Activated CD4-positive, alpha-beta T cell treated with anti-CD3 and anti-CD28 coated beads, Interleukin-2, amount 10 ng/mL, durations not matched to agents 24 days and 14 days (primary cell): Measurements from ENCODE around the gene SURF6. TPM values are rescaled to one million over a fixed set of nuclear protein-coding genes. Genes with fewer than 3 reads are reported as not detected.
"Not testable (repeated sequence)": the region's sequence is repeated elsewhere in the genome, so short reads cannot be mapped to it uniquely, and the experiment has no call there.

Experiments used
- DNase-seq: peaks from one replicate; pipeline ENCODE4 v3.0.0; 2022
- H3K27ac Mint-ChIP-seq: one replicate; pipeline ENCODE4 v1.8.0; 2022; ENCODE audit warnings: mild to moderate bottlenecking, mixed read lengths
- H3K27me3 Mint-ChIP-seq: one replicate; pipeline ENCODE4 v1.8.0; 2022; ENCODE audit warnings: mixed read lengths
- H3K36me3 Mint-ChIP-seq: one replicate; pipeline ENCODE4 v1.8.0; 2022; ENCODE audit warnings: low read depth, mild to moderate bottlenecking, mixed read lengths
- H3K4me1 Mint-ChIP-seq: one replicate; pipeline ENCODE4 v1.8.0; 2021; ENCODE audit warnings: mixed read lengths
- H3K4me3 Mint-ChIP-seq: one replicate; pipeline ENCODE4 v1.8.0; 2022; ENCODE audit warnings: mild to moderate bottlenecking, moderate library complexity, mixed read lengths
- H3K9me3 Mint-ChIP-seq: one replicate; pipeline ENCODE4 v1.8.0; 2021; ENCODE audit warnings: mixed read lengths
- intact Hi-C: fragments of 100-400 bp; cut with micrococcal nuclease; formaldehyde crosslinking; loops from one replicate; pipeline ENCODE4 v1.15.1; 2023
- total RNA-seq: library from RNA; stranded (reverse); gene quantifications from 2 replicates; pipeline ENCODE4 v1.2.3, GENCODE V29; 2022

The SURF6 gene
- total RNA-seq, 1 donor from 2014 or later = 27.4 TPM

DNA sequence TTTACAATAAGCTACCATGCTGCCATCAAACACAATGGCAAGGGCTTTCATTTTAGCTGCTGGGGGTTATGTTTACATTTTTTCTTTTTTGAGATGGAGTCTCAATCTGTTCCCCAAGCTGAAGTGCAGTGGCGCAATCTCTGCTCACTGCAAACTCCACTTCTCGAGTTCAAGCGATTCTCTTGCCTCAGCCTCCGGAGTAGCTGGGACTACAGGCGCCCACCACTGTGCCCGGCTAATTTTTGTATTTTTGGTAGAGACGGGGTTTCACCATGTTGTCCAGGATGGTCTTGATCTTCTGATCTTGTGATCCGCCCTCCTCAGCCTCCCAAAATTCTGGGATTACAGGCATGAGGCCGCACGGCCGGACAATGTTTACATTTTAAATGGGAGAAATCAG is 1.1 kb downstream of the SURF6 start:
- H3K4me1 Mint-ChIP-seq = peaks cover 12% of the 10 kb centered on the region
- not testable (repeated sequence) for DNase-seq, H3K27me3 Mint-ChIP-seq, H3K9me3 Mint-ChIP-seq
- H3K4me3 Mint-ChIP-seq = peak overlapping the region; percentile 89
- peak overlapping the region; percentile 62 for H3K27ac Mint-ChIP-seq
- H3K36me3 Mint-ChIP-seq = peaks cover 66% of the 10 kb centered on the region
- intact Hi-C loops = loop anchor here (5.0 kb wide), 1 partner anchor 367 kb away; no protein-coding TSS in a partner anchor

DNA sequence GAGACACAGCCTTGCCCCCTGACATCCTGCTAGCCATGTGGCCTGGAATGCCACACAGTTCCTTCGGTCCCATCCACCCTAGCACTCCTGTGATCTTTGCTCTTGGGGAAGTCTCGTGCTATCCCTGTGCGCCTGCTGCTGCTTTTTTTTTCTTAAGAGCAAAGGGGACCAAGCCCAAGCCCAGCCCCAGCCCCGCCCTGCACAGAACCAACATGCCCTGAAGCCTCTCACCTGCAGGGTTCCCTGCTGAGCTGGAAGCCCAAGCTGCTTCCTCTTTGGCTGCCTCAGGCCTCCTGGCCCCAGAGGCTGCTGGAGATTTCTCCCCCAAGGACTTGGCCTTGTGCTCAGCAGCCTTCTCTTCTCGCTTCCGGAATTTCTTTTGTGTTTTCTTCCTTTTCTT is 1.8 kb downstream of the SURF6 start:
- Mint-ChIP-seq H3K9me3 (no peaks in the 10 kb centered on the region), H3K4me1 (peaks cover 14% of the 10 kb centered on the region), H3K27ac (no peak overlapping the region), H3K36me3 (peaks cover 62% of the 10 kb centered on the region), H3K27me3 (no peaks in the 10 kb centered on the region), H3K4me3 (peak overlapping the region; percentile 89)
- no peak for DNase-seq
- intact Hi-C loops = no loop called here

DNA sequence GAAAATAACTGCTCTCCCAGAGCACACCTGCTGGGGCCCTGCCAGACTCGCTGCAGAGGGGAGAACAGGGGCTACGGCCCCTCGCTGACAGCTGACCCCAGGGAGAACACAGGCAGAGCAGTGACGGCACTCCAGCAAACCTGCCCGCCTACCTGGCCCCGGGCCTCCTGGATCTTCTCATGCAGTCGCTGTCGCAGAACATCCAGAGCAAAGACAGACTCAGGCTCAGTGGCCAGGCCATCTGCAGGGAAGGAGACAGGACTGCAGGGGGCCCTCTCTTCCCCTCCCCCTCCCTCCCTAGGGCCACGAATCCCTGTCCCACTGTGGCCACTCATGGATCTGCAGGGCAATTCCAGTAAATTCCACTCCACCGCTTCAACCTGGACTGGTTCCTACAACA is 2.4 kb downstream of the SURF6 start:
- Mint-ChIP-seq H3K36me3 (peaks cover 63% of the 10 kb centered on the region), H3K4me3 (no peak overlapping the region), H3K4me1 (peaks cover 16% of the 10 kb centered on the region), H3K27ac (peak overlapping the region; percentile 29), H3K9me3 (no peaks in the 10 kb centered on the region), H3K27me3 (no peaks in the 10 kb centered on the region)
- DNase-seq = no peak
- intact Hi-C loops = no loop called here

DNA sequence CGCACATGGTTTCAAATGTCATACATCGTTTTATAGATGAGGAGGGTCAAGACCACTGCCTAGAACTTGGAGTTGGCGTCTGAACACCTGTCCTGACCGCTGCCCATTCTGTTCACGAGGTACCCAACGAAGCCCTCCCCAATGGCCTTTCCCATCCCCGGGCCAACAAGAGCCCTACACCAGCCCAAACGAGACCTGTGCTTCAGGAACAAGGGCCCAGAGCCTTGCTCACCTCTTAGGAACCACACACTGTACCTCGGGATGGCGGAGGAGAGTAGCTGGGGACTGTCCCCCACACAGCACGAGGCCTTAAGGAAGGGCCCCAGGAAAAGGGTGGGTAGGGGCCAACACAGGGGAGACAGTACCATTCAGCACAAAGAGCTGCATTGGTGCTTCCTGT is 3.0 kb downstream of the SURF6 start:
- peaks cover 62% of the 10 kb centered on the region for H3K36me3 Mint-ChIP-seq
- no peak for DNase-seq
- H3K4me3 Mint-ChIP-seq = no peak overlapping the region
- no peaks in the 10 kb centered on the region for H3K27me3 Mint-ChIP-seq
- intact Hi-C loops = no loop called here
- no peaks in the 10 kb centered on the region for H3K9me3 Mint-ChIP-seq
- H3K27ac Mint-ChIP-seq = no peak overlapping the region
- H3K4me1 Mint-ChIP-seq = peaks cover 16% of the 10 kb centered on the region

DNA sequence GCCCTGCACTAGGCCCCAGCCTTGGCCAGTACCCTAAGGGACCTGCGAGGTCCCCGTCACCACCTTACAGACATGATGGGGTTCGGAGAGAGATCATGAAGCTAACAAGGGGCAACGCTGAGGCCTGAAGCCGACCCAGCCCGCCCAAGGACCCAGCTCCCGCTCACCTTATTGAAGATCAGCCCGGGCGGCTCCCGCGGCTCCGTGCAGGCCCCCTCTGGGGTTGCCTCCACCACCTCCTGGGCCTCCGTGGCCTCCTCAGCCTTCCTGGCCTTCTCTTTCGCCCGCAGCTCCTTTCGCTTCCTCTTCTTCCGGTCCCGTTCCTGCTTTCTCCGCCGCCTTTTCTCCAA is 3.6 kb downstream of the SURF6 start:
- peaks cover 60% of the 10 kb centered on the region for H3K36me3 Mint-ChIP-seq
- no peak overlapping the region for H3K27ac Mint-ChIP-seq
- H3K4me3 Mint-ChIP-seq = no peak overlapping the region
- peaks cover 15% of the 10 kb centered on the region for H3K4me1 Mint-ChIP-seq
- H3K9me3 Mint-ChIP-seq = no peaks in the 10 kb centered on the region
- intact Hi-C loops = no loop called here
- no peaks in the 10 kb centered on the region for H3K27me3 Mint-ChIP-seq
- DNase-seq = no peak

DNA sequence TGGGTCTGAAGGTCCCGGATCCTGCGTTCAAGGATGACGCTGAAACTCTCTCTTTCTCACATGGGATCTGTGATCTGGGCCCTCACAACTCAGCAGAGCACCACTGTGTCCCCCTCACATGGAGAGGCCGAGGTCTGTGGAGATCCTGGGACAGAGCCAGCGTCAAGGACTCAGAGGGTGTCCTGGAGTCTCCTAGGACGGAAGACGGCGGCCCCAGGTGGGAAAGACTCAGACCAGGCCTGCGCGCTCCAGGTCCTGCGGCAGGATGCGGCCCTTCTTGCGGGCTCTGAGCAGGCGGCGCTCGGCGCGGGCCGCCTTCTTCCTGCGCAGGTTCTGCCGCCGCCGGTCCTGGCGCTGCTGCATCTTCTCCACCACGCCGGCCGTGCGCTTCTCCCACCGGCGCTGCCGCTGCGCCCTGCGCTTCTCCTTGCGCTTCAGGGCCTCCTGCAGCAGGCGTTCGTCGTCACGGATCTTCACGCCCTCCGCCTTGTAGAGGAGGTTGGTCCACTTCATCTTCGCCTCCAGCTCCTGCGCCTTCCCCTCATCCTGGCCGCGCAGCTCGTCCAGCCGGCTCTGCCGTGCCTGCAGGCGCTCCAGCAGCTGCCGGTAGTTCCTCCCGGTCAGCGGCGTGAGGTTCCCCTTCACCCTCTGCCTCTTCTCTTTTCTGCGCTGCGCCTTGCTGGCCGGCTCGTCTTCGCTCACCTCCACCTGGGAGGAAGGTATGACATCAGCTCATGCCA is 4.2 kb downstream of the SURF6 start:
- Mint-ChIP-seq H3K27me3 (no peaks in the 10 kb centered on the region), H3K27ac (no peak overlapping the region), H3K4me3 (no peak overlapping the region), H3K4me1 (peaks cover 14% of the 10 kb centered on the region), H3K36me3 (peaks cover 58% of the 10 kb centered on the region), H3K9me3 (no peaks in the 10 kb centered on the region)
- intact Hi-C loops = no loop called here
- no peak for DNase-seq

DNA sequence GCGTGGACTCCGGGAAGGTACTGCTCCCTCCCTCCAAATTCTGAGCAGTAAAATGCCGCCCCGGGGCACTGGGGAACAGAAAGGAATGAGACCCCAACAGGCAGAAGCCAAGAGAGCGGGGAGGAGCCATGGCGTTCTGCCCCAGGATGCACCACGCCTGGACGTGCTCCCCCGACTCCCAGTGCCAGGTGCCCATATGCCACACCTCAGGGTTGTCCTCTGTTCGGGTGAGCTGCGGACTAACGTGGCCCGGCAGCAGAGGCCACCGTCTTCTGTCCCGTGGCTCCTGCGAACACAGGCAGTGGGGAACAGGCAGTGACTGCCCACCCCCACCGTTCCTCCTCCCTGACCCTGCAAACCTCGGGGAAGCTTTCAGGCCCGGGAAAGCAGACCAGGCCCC is 4.8 kb downstream of the SURF6 start:
- intact Hi-C loops = no loop called here
- Mint-ChIP-seq H3K9me3 (no peaks in the 10 kb centered on the region), H3K27me3 (no peaks in the 10 kb centered on the region), H3K27ac (no peak overlapping the region), H3K4me1 (peaks cover 11% of the 10 kb centered on the region), H3K4me3 (no peak overlapping the region), H3K36me3 (peaks cover 56% of the 10 kb centered on the region)
- no peak for DNase-seq

DNA sequence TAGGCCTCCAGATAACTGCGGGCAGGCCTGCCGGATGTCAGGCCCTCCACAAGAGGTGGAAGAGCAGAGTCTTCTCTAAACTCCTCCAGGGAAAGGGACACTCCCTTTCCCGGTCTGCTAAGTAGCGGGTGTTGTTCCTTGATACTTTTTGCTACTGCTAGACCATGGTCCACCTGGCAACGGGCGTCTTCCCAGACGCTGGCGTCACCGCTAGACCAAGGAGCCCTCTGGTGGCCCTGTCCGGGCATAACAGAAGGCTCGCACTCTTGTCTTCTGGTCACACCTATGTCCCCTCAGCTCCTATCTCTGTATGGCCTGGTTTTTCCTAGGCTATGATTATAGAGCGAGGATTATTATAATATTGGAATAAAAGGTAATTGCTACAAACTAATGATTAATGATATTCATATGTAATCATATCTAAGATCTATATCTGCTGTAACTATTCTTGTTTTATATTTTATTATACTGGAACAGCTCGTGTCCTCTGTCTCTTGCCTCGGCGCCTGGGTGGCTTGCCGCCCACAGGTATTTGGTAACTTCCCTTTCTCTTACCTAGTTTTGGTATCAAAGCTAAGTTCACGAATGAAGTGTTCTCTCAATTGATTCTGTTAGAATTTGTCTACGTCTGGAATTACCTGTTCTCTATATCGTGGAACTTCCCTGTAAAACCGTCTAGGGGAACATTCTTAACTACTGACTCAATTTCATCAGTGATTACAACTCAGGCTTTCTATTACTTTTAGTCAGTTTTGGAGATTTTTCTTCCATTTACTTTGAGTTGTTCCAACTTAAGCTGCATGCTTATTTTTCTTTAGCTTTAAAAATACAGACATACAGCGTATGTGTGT is 6.5 kb downstream of the SURF6 start:
- H3K27me3 Mint-ChIP-seq, intact Hi-C loops, H3K27ac Mint-ChIP-seq, H3K9me3 Mint-ChIP-seq, H3K4me3 Mint-ChIP-seq, H3K4me1 Mint-ChIP-seq: not testable (repeated sequence)
- DNase-seq = peak; percentile 62
- H3K36me3 Mint-ChIP-seq = peaks cover 47% of the 10 kb centered on the region

DNA sequence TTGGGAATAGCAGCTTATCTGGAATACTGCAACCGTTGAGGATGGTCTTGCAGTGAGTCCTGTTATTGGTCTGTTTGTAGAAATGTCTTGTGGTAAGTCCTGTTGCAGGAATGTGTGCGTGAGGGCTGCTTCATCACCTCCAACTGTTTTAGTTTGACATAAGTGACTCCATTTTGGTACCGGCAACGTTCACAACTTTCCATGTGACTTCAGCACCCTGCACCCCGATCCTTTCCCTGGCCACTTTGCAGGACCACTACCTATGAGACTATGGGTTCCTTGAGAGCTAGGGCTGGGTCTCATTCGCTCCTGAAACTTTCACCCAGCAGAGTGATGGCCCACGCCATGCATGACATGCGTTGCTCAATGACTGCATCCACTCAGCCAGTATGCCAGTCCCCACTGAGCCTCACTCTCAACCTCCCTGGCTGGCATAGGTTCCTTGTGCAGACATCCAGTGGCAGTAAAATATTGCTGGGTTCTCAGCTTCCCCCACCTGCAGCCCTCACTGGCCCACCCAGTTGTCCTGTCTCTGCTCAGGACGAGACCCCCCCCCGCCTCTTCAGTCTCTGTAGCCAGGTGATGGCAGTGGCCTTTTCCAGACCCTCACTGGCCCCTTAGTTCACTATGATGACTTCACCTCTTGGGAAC is 8.0 kb downstream of the SURF6 start:
- Mint-ChIP-seq H3K27ac (no peak overlapping the region), H3K36me3 (peaks cover 32% of the 10 kb centered on the region), H3K4me1 (peaks cover 4% of the 10 kb centered on the region), H3K4me3 (no peak overlapping the region), H3K27me3 (no peaks in the 10 kb centered on the region), H3K9me3 (no peaks in the 10 kb centered on the region)
- intact Hi-C loops = no loop called here
- no peak for DNase-seq

DNA sequence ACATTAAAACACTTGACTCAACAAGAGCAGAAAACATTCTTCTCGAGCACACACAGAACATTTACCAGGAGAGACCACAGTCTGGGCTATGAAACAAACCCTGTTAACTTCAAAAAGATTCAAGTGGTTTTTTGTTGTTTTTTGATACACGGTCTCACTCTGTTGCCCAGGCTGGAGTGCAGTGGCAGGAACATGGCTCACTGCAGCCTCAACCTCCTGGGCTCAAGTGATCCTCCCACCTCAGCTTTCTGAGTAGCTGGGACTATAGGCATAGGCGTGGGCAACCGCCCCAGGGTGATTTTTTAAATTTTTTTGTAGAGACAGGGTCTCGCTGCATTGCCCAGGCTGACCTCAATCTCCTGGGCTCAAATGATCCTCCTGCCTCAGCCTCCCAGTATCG is 9.0 kb downstream of the SURF6 start:
- H3K27me3 Mint-ChIP-seq, H3K27ac Mint-ChIP-seq, H3K4me1 Mint-ChIP-seq, H3K4me3 Mint-ChIP-seq, H3K9me3 Mint-ChIP-seq, DNase-seq, intact Hi-C loops: not testable (repeated sequence)
- H3K36me3 Mint-ChIP-seq = peaks cover 24% of the 10 kb centered on the region

DNA sequence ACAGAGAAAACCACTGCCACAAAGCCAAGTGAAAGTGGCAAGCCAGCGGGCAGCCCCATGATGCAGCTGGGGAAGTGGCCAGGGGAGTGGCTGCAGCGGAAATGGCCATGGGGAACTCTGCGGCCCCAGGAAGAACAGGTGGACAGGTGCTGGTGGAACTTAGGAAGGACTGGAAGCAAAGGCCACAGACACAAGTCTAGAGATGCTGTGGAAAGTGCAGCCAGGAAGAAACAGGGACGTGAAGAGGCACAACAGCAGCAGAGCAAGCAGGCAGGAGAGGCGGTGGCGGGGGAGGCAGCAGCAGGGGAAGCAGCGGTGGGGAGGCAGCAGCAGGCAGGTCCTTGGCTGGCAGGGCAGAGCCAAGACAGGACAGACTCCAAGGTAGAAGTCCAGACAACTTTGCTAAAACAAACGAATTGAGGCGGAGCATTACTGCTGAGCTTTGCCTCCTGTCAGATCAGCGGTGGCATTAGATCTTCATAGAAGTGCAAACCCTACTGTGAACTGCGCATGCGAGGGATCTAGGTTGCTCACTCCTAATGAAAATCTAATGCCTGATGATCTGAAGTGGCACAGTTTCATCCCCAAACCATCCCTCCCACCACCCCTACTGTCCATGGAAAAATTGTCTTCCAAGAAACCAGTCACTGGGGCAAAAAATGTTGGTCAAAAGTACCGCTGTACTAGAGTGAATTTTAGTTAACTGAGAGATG is 11.8 kb downstream of the SURF6 start:
- Mint-ChIP-seq H3K4me1 (peaks cover 2% of the 10 kb centered on the region), H3K4me3 (no peak overlapping the region), H3K27me3 (no peaks in the 10 kb centered on the region), H3K9me3 (no peaks in the 10 kb centered on the region), H3K27ac (no peak overlapping the region), H3K36me3 (peaks cover 6% of the 10 kb centered on the region)
- no peak for DNase-seq
- intact Hi-C loops = no loop called here

DNA sequence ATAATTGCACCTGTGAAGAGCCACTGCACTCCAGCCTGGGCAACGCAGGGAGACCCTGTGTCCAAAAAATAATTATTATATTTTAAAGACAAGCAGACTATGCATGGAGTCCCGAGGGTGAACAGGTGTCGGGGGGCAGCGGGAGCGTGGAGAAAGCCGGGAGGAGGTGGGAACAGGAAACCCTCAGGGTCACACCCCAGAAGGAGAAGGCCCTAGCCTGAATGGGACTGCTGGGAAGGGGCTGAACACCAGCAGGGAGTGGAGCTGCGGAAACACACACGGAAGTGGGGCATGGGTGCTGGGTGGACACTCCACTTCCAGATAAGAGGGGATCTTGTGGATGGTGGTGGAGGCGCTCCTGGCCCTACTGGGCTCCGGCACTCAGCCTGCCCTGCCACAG is 12.8 kb downstream of the SURF6 start:
- no peak for DNase-seq
- intact Hi-C loops = no loop called here
- Mint-ChIP-seq H3K4me1 (no peaks in the 10 kb centered on the region), H3K36me3 (no peaks in the 10 kb centered on the region), H3K4me3 (no peak overlapping the region), H3K27me3 (no peaks in the 10 kb centered on the region), H3K27ac (no peak overlapping the region), H3K9me3 (no peaks in the 10 kb centered on the region)

DNA sequence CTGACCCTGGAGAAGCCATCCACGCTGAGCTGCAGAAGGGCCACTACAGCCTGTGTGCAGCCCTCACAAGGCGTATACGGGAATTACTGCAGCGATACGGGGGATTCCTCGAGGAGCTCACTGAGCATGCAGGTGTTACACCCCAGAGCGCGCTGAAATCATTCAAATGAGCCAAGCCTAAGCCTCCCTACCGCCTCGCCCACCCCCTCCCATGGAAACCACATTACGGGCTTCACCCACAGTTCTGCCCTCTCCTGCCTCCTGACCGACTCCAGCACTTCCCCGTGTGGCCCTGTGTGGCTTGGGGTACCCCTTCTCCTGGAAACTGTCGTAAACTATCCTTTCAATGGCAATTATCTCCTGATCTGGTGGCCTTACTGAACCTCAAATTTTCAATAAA is 13.3 kb downstream of the SURF6 start:
- H3K4me1 Mint-ChIP-seq = no peaks in the 10 kb centered on the region
- H3K4me3 Mint-ChIP-seq = no peak overlapping the region
- H3K36me3 Mint-ChIP-seq = no peaks in the 10 kb centered on the region
- intact Hi-C loops = no loop called here
- H3K27ac Mint-ChIP-seq = no peak overlapping the region
- no peaks in the 10 kb centered on the region for H3K9me3 Mint-ChIP-seq
- no peak for DNase-seq
- no peaks in the 10 kb centered on the region for H3K27me3 Mint-ChIP-seq
